Mesodermal cell (in vitro differentiated cells): ENCODE measurements around the gene PCDHA6.
"Not testable (repeated sequence)": the region's sequence is repeated elsewhere in the genome, so short reads cannot be mapped to it uniquely, and the experiment has no call there.

Source experiments
- H3K27ac ChIP-seq: 2 replicates; pipeline ENCODE4 v1.7.0; 2013; ENCODE audit warnings: mild to moderate bottlenecking, low read depth, low read length, moderate library complexity; ENCODE audit not compliant: severe bottlenecking
- H3K36me3 ChIP-seq: 2 replicates; pipeline ENCODE4 v1.7.1; 2013; ENCODE audit warnings: mild to moderate bottlenecking, low read length, moderate library complexity; ENCODE audit not compliant: control insufficient read depth, insufficient read depth
- H3K4me1 ChIP-seq: one replicate; pipeline ENCODE4 v1.7.1; 2013; ENCODE audit warnings: mild to moderate bottlenecking, low read length; ENCODE audit not compliant: insufficient read depth, control insufficient read depth, poor library complexity, severe bottlenecking
- H3K4me3 ChIP-seq: 2 replicates; pipeline ENCODE4 v1.7.0; 2013; ENCODE audit warnings: low read length, control low read depth, mild to moderate bottlenecking; ENCODE audit not compliant: insufficient read depth, poor library complexity, severe bottlenecking; ENCODE audit errors: extremely low read depth
- H3K9me3 ChIP-seq: 2 replicates; pipeline ENCODE4 v1.7.1; 2013; ENCODE audit warnings: mild to moderate bottlenecking, low read length, moderate library complexity; ENCODE audit not compliant: control insufficient read depth
- WGBS, 2 experiments: methylation state at CpG; one replicate each; pipeline ENCODE4 v1.1.5; 2013; ENCODE audit warnings: missing lambda C conversion rate in 2 of 2; ENCODE audit not compliant: insufficient coverage in 2 of 2; 5-methylcytosine and 5-hydroxymethylcytosine counted together

Gene PCDHA6

DNA sequence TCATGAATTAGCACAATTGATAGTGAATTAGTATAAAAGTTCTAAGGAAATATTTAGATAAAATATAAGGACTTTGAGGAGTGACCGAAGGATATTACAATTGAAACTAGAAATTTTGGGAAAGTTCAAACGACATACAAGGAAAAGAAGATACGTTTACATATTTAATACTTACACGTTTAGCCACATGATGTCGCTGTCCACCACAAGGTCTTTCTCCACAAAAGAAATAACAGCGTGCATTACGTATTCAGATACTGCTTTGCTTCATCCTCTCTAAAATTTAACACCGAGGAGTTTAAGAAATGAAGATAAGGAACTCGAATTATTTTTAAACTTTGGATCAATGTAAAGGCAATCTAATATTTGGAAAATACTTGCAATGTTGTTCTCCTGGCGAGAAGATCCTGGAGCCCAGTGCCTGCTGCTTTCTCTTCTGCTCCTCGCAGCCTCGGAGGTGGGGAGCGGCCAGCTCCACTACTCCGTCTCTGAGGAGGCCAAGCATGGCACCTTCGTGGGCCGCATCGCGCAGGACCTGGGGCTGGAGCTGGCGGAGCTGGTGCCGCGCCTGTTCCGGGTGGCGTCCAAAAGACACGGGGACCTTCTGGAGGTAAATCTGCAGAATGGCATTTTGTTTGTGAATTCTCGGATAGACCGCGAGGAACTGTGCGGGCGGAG, 26.8 kb upstream of the PCDHA6 start, which contains the start of gene PCDHA3:
Gene PCDHA3 (plus strand): TSS at position 242 of the 678 bp plus-strand sequence.
- WGBS, 2 experiments, result 95 to 97% methylated on average over 7 to 22 of the region's 29 CpGs
- Histone ChIP-seq H3K4me3 (no peak within 1 kb of the TSS), H3K4me1 (no peaks in the 10 kb centered on the region), H3K27ac (no peak within 1 kb of the TSS), H3K9me3 (no peaks in the 10 kb centered on the region), H3K36me3 (no peaks in the 10 kb centered on the region)

DNA sequence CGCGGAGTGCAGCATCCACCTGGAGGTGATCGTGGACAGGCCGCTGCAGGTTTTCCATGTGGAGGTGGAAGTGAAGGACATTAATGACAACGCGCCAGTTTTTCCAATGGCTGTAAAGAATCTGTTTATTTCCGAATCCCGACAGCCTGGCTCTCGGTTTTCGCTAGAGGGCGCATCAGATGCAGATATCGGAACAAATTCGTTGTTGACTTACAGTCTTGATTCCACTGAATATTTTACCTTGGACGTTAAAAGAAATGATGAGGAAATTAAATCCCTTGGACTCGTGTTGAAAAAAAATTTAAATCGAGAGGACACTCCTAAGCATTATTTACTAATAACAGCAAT, 26.3 kb upstream of the PCDHA6 start:
- no peaks in the 10 kb centered on the region for H3K9me3 ChIP-seq

DNA sequence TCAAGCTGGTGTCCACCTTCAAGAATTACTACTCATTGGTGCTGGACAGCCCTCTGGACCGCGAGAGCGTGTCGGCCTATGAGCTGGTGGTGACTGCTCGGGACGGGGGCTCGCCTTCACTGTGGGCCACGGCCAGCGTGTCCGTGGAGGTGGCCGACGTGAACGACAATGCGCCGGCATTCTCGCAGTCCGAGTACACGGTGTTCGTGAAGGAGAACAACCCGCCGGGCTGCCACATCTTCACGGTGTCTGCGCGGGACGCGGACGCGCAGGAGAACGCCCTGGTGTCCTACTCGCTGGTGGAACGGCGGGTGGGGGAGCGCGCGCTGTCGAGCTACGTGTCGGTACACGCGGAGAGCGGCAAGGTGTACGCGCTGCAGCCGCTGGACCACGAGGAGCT, 25.4 kb upstream of the PCDHA6 start:
- WGBS, 2 experiments, result 97% methylated on average over 35 to 44 of the region's 45 CpGs
- H3K36me3 ChIP-seq, H3K9me3 ChIP-seq, H3K4me1 ChIP-seq, H3K27ac ChIP-seq, H3K4me3 ChIP-seq: not testable (repeated sequence)

More for the DNA sequence above, 26.3 kb upstream of the PCDHA6 start:
- no peaks in the 10 kb centered on the region for H3K36me3 ChIP-seq
- no peaks in the 10 kb centered on the region for H3K4me1 ChIP-seq
- no peak overlapping the region for H3K27ac ChIP-seq
- 95 to 97% methylated on average over 16 of the region's 16 CpGs for WGBS, 2 experiments
- no peak overlapping the region for H3K4me3 ChIP-seq

DNA sequence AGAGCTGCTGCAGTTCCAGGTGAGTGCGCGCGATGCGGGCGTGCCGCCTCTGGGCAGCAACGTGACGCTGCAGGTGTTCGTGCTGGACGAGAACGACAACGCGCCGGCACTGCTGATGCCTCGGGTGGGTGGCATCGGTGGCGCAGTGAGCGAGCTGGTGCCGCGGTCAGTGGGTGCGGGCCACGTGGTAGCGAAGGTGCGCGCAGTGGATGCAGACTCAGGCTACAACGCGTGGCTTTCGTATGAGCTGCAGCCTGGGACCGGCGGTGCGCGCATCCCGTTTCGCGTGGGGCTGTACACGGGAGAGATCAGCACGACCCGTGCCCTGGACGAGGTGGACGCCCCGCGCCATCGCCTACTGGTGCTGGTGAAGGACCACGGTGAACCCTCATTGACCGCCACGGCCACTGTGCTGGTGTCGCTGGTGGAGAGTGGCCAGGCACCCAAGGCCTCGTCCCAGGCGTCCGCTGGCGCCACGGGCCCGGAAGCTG, 24.9 kb upstream of the PCDHA6 start:
- H3K36me3 ChIP-seq, result no peaks in the 10 kb centered on the region
- 96 to 97% methylated on average over 52 to 53 of the region's 53 CpGs for WGBS, 2 experiments
- H3K9me3 ChIP-seq, result no peaks in the 10 kb centered on the region
- H3K4me3 ChIP-seq, result no peak overlapping the region
- H3K4me1 ChIP-seq, result no peaks in the 10 kb centered on the region
- no peak overlapping the region for H3K27ac ChIP-seq

DNA sequence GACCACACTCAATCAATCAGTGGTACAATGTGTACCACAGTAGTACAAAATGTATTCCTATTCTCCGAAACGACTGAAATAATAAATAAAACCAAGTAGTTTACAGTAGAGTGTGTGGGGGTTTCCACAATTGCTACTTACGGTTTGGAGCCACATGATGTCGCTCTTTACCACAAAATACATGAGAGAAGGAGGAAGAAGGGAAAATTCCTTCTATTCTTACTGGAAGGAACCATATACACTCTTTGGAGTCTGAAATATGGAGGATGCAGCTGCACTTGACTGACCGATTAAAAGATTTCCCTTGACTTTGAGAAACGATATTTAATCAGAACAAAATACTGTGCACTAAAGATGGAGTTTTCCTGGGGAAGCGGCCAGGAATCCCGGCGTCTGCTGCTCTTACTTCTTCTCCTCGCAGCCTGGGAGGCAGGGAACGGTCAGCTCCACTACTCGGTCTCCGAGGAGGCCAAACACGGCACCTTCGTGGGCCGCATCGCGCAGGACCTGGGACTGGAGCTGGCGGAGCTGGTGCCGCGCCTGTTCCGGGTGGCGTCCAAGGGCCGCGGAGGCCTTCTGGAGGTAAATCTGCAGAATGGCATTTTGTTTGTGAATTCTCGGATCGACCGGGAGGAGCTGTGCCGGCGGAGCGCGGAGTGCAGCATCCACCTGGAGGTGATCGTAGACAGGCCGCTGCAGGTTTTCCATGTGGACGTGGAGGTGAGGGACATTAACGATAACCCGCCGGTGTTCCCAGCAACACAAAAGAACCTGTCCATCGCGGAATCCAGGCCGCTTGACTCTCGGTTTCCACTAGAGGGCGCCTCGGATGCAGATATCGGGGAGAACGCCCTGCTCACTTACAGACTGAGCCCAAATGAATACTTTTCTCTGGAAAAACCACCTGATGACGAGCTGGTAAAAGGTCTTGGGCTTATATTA, 20.7 kb upstream of the PCDHA6 start, which contains the start of gene PCDHA4:
Gene PCDHA4 (plus strand): TSS at position 235 of the 942 bp plus-strand sequence.
- Histone ChIP-seq H3K9me3 (no peaks in the 10 kb centered on the region), H3K4me3 (peak within 1 kb of the TSS; percentile 64), H3K27ac (peak within 1 kb of the TSS; percentile 43), H3K4me1 (no peaks in the 10 kb centered on the region), H3K36me3 (no peaks in the 10 kb centered on the region)
- WGBS, 2 experiments, result 9 to 12% methylated on average over 17 to 23 of the region's 47 CpGs

DNA sequence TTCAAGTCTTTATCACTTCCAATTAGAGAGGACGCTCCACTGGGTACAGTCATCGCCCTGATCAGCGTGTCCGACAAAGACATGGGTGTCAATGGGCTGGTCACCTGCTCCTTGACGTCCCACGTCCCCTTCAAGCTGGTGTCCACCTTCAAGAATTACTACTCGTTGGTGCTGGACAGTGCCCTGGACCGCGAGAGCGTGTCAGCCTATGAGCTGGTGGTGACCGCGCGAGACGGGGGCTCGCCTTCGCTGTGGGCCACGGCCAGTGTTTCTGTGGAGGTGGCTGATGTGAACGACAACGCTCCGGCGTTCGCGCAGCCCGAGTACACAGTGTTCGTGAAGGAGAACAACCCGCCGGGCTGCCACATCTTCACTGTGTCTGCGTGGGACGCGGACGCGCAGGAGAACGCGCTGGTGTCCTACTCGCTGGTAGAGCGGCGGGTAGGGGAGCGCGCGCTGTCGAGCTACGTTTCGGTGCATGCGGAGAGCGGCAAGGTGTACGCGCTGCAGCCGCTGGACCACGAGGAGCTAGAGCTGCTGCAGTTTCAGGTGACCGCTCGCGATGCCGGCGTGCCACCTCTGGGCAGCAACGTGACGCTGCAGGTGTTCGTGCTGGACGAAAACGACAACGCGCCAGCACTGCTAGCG, 19.4 kb upstream of the PCDHA6 start:
- not testable (repeated sequence) for H3K27ac ChIP-seq, H3K36me3 ChIP-seq, H3K9me3 ChIP-seq, H3K4me3 ChIP-seq, H3K4me1 ChIP-seq
- WGBS, 2 experiments, result 96 to 97% methylated on average over 53 to 62 of the region's 62 CpGs

DNA sequence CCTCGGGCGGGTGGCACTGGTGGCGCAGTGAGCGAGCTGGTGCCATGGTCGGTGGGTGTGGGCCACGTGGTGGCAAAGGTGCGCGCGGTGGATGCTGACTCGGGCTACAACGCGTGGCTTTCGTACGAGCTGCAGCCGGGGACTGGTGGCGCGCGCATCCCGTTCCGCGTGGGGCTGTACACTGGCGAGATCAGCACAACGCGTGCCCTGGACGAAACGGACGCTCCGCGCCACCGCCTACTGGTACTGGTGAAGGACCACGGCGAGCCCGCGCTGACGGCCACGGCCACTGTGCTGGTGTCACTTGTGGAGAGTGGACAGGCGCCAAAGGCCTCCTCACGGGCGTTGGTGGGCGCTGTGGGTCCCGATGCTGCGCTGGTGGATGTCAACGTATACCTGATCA, 18.9 kb upstream of the PCDHA6 start:
- Histone ChIP-seq H3K36me3 (no peaks in the 10 kb centered on the region), H3K9me3 (no peaks in the 10 kb centered on the region), H3K4me1 (no peaks in the 10 kb centered on the region), H3K4me3 (no peak overlapping the region), H3K27ac (no peak overlapping the region)
- 95 to 97% methylated on average over 43 of the region's 43 CpGs for WGBS, 2 experiments

DNA sequence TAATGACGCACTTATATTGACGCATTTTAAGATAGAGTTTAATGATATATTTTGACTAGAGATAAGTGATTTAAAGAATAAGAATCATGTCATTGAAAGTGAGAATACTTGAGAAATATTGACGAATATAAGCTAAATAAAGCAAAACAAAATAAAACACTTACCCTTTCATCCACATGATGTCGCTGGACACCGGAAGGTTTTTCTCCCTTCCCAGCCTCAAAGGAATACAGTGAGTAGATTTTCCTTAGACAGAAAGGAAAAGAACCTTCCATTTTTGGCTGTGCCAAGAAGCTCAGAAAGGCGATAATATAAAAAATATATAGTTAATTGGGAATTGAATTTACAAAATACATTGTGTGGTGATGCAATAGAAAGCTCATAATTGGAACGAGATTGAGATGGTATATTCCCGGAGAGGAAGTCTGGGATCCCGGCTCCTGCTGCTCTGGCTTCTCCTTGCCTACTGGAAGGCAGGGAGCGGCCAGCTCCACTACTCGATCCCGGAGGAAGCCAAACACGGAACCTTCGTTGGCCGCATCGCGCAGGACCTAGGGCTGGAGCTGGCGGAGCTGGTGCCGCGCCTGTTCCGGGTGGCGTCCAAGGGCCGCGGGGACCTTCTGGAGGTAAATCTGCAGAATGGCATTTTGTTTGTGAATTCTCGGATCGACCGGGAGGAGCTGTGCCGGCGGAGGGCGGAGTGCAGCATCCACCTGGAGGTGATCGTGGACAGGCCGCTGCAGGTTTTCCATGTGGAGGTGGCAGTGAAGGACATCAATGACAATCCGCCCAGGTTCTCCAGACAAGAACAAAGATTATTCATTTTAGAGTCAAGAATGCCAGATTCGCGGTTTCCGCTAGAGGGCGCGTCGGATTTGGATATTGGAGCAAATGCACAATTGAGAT, 6.1 kb upstream of the PCDHA6 start, which contains the start of gene PCDHA5:
Gene PCDHA5 (plus strand): TSS at position 239 of the 906 bp plus-strand sequence.
- Histone ChIP-seq H3K4me1 (no peaks in the 10 kb centered on the region), H3K36me3 (no peaks in the 10 kb centered on the region), H3K27ac (no peak within 1 kb of the TSS), H3K9me3 (no peaks in the 10 kb centered on the region), H3K4me3 (no peak within 1 kb of the TSS)
- WGBS, 2 experiments, result 93 to 94% methylated on average over 35 to 36 of the region's 39 CpGs

DNA sequence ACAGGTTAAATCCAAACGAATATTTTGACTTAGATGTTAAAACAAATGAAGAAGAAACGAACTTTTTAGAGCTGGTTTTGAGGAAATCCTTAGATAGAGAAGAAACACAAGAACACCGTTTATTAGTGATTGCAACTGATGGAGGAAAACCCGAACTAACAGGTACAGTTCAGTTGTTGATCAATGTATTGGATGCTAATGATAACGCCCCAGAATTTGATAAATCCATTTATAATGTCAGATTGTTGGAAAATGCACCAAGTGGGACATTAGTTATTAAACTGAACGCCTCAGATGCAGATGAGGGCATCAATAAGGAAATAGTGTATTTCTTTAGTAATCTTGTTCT, 5.5 kb upstream of the PCDHA6 start:
- H3K27ac ChIP-seq, result no peak overlapping the region
- 79 to 86% methylated on average over 6 of the region's 6 CpGs for WGBS, 2 experiments
- H3K9me3 ChIP-seq, result no peaks in the 10 kb centered on the region
- no peak overlapping the region for H3K4me3 ChIP-seq
- H3K4me1 ChIP-seq, result no peaks in the 10 kb centered on the region
- no peaks in the 10 kb centered on the region for H3K36me3 ChIP-seq

DNA sequence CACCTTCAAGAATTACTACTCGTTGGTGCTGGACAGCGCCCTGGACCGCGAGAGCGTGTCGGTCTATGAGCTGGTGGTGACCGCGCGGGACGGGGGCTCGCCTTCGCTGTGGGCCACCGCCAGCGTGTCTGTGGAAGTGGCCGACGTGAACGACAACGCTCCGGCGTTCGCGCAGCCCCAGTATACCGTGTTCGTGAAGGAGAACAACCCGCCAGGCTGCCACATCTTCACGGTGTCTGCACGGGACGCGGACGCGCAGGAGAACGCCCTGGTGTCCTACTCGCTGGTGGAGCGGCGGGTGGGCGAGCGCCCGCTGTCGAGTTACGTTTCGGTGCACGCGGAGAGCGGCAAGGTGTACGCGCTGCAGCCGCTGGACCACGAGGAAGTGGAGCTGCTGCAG, 4.8 kb upstream of the PCDHA6 start:
- H3K4me3 ChIP-seq, H3K36me3 ChIP-seq, H3K9me3 ChIP-seq, H3K4me1 ChIP-seq, H3K27ac ChIP-seq: not testable (repeated sequence)
- WGBS, 2 experiments, result 95% methylated on average over 32 to 48 of the region's 48 CpGs
